ENCODE results near the gene HNRNPDL.
"Not testable (repeated sequence)": the region's sequence is repeated elsewhere in the genome, so short reads cannot be mapped to it uniquely, and the experiment has no call there.

Gene HNRNPDL

GRCh38 chr4:82431831-82432230 lies 1.6 kb upstream of the HNRNPDL start:
- DNase-seq = no peak

- DNase-seq = peak; percentile 34
Measured at GRCh38 chr4:82430964-82431745, 893 bp upstream of the HNRNPDL start.

- DNase-seq = peak; percentile 73
Measured at GRCh38 chr4:82429728-82430192, 502 bp downstream of the HNRNPDL start.

GRCh38 chr4:82428969-82429727 lies 1.1 kb downstream of the HNRNPDL start:
- peak; percentile 92 for DNase-seq

- no peak for DNase-seq
Measured at GRCh38 chr4:82428526-82428968, 1.7 kb downstream of the HNRNPDL start.

GRCh38 chr4:82425478-82425877 lies 4.8 kb downstream of the HNRNPDL start:
- no peak for DNase-seq

- DNase-seq = no peak
Measured at GRCh38 chr4:82423245-82424054, 6.8 kb downstream of the HNRNPDL start.

- no peak for DNase-seq
Measured at GRCh38 chr4:82422616-82423015, 7.6 kb downstream of the HNRNPDL start.

- no peak for DNase-seq
Measured at GRCh38 chr4:82421796-82422560, 8.3 kb downstream of the HNRNPDL start.

- no peak for DNase-seq
Measured at GRCh38 chr4:82419451-82419850, 10.8 kb downstream of the HNRNPDL start.

GRCh38 chr4:82415922-82416365 lies 14.3 kb downstream of the HNRNPDL start:
- DNase-seq = no peak

- not testable (repeated sequence) for DNase-seq
Measured at GRCh38 chr4:82415061-82415460, 15.2 kb downstream of the HNRNPDL start.

GRCh38 chr4:82403725-82404124 lies 26.5 kb downstream of the HNRNPDL start:
- no peak for DNase-seq

GRCh38 chr4:82402196-82402775 lies 28.0 kb downstream of the HNRNPDL start:
- DNase-seq = no peak

GRCh38 chr4:82401600-82401999 lies 28.7 kb downstream of the HNRNPDL start:
- no peak for DNase-seq

- DNase-seq = no peak
Measured at GRCh38 chr4:82398263-82398662, 32.0 kb downstream of the HNRNPDL start.

GRCh38 chr4:82397527-82397926 lies 32.7 kb downstream of the HNRNPDL start:
- no peak for DNase-seq

- no peak for DNase-seq
Measured at GRCh38 chr4:82394896-82395295, 35.4 kb downstream of the HNRNPDL start.

GRCh38 chr4:82390061-82390460 lies 40.2 kb downstream of the HNRNPDL start:
- not testable (repeated sequence) for DNase-seq

- DNase-seq = no peak
Measured at GRCh38 chr4:82388405-82388804, 41.9 kb downstream of the HNRNPDL start.

- DNase-seq = not testable (repeated sequence)
Measured at GRCh38 chr4:82386312-82386711, 44.0 kb downstream of the HNRNPDL start.

- no peak for DNase-seq
Measured at GRCh38 chr4:82382751-82383150, 47.5 kb downstream of the HNRNPDL start.
